ENCODE data around the gene E2F8. TPM values are rescaled to one million over a fixed set of nuclear protein-coding genes. Genes with fewer than 3 reads are reported as not detected.

Gene E2F8
- polyA plus RNA-seq, 1 donor from 2014 or later, result 0.07 TPM

DNA sequence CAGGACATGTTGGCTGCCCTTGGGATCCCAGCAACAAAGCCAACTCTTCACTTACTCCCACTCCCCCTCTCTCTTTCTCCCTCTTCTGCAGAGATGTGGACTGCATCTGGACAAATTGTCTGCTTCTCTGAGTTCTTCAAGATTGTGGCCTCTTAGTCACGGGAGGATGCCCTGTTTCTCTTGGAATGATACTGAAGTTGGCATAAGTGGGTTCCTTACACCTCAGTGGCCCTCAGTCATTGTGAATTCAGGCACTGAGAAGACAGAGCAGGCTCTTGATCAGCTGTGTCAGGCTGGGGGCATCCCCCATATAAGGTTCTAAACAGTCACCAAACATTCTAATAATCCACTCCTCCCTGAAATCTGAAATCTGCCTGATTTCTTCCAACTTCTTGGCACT lies 6.1 kb upstream of the E2F8 start:
- Histone ChIP-seq H3F3A (ENCODE audit: insufficient read depth, low read length, poor library complexity, severe bottlenecking) (no peaks in the 10 kb centered on the region), H2AFZ (ENCODE audit: low read depth, low read length) (no peak overlapping the region), H3K27me3 (ENCODE audit: insufficient read depth, low read depth, low read length) (peaks cover 29% of the 10 kb centered on the region), H3K36me3 (ENCODE audit: insufficient read depth, low read length) (no peaks in the 10 kb centered on the region), H3K4me3 (ENCODE audit: low read length) (no peak overlapping the region), H3K9me3 (ENCODE audit: low read length) (no peaks in the 10 kb centered on the region), H3K9ac (ENCODE audit: low read length) (no peak overlapping the region), H4K20me1 (ENCODE audit: insufficient read depth) (no peaks in the 10 kb centered on the region), H3K27ac (ENCODE audit: low read length) (no peak overlapping the region), H3K79me2 (replicated peaks; ENCODE audit: insufficient read depth, low read length) (no peaks in the 10 kb centered on the region), H3K4me2 (ENCODE audit: low read length) (no peak overlapping the region), H3K9me2 (ENCODE audit: insufficient read depth, low read length) (no peaks in the 10 kb centered on the region)
- TF ChIP-seq TAF1 (IDR thresholded peaks at IDR 0.05; ENCODE audit: low read depth) (no peak), REST (IDR thresholded peaks at IDR 0.05; ENCODE audit: borderline replicate concordance) (no peak), EZH2 (IDR thresholded peaks at IDR 0.05; ENCODE audit: borderline replicate concordance, insufficient read depth, low read length, poor library complexity, severe bottlenecking) (no peak)

DNA sequence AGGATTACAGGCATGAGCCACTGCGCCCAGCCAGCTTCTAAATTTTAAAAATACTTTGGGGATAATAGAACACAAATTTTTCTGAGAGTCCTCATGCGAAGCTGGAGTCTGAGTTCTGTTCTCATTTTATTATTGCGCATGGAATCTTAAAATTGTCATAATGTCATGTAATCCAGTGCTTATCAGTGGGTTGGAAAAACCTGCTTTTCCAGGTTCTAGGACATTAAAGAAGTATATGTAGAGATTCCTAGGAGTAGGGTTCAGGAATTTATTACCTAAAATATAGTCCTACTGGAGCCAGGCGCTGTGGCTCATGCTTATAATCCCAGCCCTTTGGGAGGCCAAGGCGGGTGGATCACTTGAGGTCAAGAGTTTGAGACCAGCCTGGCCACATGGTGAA lies 4.6 kb upstream of the E2F8 start:
- H3K27me3 ChIP-seq (ENCODE audit: insufficient read depth, low read depth, low read length), result peaks cover 38% of the 10 kb centered on the region
- no peaks in the 10 kb centered on the region for H4K20me1 ChIP-seq (ENCODE audit: insufficient read depth)
- no peak overlapping the region for H2AFZ ChIP-seq (ENCODE audit: low read depth, low read length)
- H3K9me2 ChIP-seq (ENCODE audit: insufficient read depth, low read length), result no peaks in the 10 kb centered on the region
- H3K79me2 ChIP-seq (replicated peaks; ENCODE audit: insufficient read depth, low read length), result no peaks in the 10 kb centered on the region
- no peaks in the 10 kb centered on the region for H3F3A ChIP-seq (ENCODE audit: insufficient read depth, low read length, poor library complexity, severe bottlenecking)
- H3K9me3 ChIP-seq (ENCODE audit: low read length), result no peaks in the 10 kb centered on the region
- TF ChIP-seq SMC3 (conservative IDR thresholded peaks at IDR 0.05; ENCODE audit: poor library complexity) (no peak), EZH2 (IDR thresholded peaks at IDR 0.05; ENCODE audit: borderline replicate concordance, insufficient read depth, low read length, poor library complexity, severe bottlenecking) (no peak)
- H3K4me2 ChIP-seq (ENCODE audit: low read length), result no peak overlapping the region
- H3K4me3 ChIP-seq (ENCODE audit: low read length), result no peak overlapping the region
- no peaks in the 10 kb centered on the region for H3K36me3 ChIP-seq (ENCODE audit: insufficient read depth, low read length)
- H3K27ac ChIP-seq (ENCODE audit: low read length), result no peak overlapping the region
- no peak overlapping the region for H3K9ac ChIP-seq (ENCODE audit: low read length)

DNA sequence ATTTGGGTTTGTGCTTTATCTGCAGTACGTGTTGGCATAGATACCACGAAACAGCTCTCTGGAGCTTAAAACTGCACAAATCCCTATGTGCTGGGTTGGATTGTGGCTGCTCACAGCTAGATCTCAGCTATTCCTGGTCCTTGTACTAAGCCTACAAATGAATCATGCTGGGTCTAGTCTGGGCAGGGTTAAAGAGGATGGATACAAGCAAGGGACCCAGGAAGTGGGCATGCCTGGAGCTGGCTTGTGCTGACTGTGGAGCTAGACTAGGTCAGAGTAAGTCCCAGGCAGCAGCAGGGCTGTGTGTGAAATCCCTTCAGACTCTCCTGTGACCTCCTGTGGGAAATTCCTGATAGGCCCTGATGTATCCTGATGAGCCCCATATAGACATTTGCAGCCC lies 3.9 kb upstream of the E2F8 start:
- Histone ChIP-seq H2AFZ (ENCODE audit: low read depth, low read length) (no peak overlapping the region), H4K20me1 (ENCODE audit: insufficient read depth) (no peaks in the 10 kb centered on the region), H3K9me2 (ENCODE audit: insufficient read depth, low read length) (no peaks in the 10 kb centered on the region), H3K79me2 (replicated peaks; ENCODE audit: insufficient read depth, low read length) (no peaks in the 10 kb centered on the region), H3F3A (ENCODE audit: insufficient read depth, low read length, poor library complexity, severe bottlenecking) (no peaks in the 10 kb centered on the region), H3K9ac (ENCODE audit: low read length) (no peak overlapping the region), H3K9me3 (ENCODE audit: low read length) (no peaks in the 10 kb centered on the region), H3K4me3 (ENCODE audit: low read length) (no peak overlapping the region), H3K27me3 (ENCODE audit: insufficient read depth, low read depth, low read length) (peaks cover 42% of the 10 kb centered on the region), H3K36me3 (ENCODE audit: insufficient read depth, low read length) (no peaks in the 10 kb centered on the region), H3K27ac (ENCODE audit: low read length) (no peak overlapping the region), H3K4me2 (ENCODE audit: low read length) (no peak overlapping the region)
- no peak for TF ChIP-seq TAF1 (IDR thresholded peaks at IDR 0.05; ENCODE audit: low read depth)
- TF ChIP-seq EZH2 (IDR thresholded peaks at IDR 0.05; ENCODE audit: borderline replicate concordance, insufficient read depth, low read length, poor library complexity, severe bottlenecking), result no peak
- TF ChIP-seq SMC3 (conservative IDR thresholded peaks at IDR 0.05; ENCODE audit: poor library complexity), result no peak
- TF ChIP-seq MXI1 (conservative IDR thresholded peaks at IDR 0.05; ENCODE audit: poor library complexity, severe bottlenecking), result no peak
- TF ChIP-seq EP300 (conservative IDR thresholded peaks at IDR 0.05; ENCODE audit: poor library complexity, severe bottlenecking), result no peak
- no peak for TF ChIP-seq POLR2AphosphoS5 (IDR thresholded peaks at IDR 0.05)
- TF ChIP-seq, protein P1, sequence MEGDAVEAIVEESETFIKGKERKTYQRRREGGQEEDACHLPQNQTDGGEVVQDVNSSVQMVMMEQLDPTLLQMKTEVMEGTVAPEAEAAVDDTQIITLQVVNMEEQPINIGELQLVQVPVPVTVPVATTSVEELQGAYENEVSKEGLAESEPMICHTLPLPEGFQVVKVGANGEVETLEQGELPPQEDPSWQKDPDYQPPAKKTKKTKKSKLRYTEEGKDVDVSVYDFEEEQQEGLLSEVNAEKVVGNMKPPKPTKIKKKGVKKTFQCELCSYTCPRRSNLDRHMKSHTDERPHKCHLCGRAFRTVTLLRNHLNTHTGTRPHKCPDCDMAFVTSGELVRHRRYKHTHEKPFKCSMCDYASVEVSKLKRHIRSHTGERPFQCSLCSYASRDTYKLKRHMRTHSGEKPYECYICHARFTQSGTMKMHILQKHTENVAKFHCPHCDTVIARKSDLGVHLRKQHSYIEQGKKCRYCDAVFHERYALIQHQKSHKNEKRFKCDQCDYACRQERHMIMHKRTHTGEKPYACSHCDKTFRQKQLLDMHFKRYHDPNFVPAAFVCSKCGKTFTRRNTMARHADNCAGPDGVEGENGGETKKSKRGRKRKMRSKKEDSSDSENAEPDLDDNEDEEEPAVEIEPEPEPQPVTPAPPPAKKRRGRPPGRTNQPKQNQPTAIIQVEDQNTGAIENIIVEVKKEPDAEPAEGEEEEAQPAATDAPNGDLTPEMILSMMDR (IDR thresholded peaks at IDR 0.05; ENCODE audit: poor library complexity, severe bottlenecking), result no peak
- TF ChIP-seq RAD21 (conservative IDR thresholded peaks at IDR 0.05), result no peak
- no peak for TF ChIP-seq REST (IDR thresholded peaks at IDR 0.05; ENCODE audit: borderline replicate concordance)

All from neural cell (in vitro differentiated cells).